Vagina (tissue), 2 donors: Measurements from ENCODE around the gene MYO18A. TPM values are rescaled to one million over a fixed set of nuclear protein-coding genes. Genes with fewer than 3 reads are reported as not detected.

ENCODE experiments used
- DNase-seq, 2 donors: peaks; one replicate each; pipeline ENCODE4 v3.0.0-alpha.2; 2017; ENCODE audit errors: extremely low spot score in 2 of 2
- H3K27ac ChIP-seq: fragments of 200-600 bp; sonication (generic); one replicate; pipeline ENCODE4 v1.5.1; 2019
- H3K27me3 ChIP-seq: fragments of 200-600 bp; sonication (generic); one replicate; pipeline ENCODE4 v1.5.1; 2019
- H3K36me3 ChIP-seq, 2 donors: fragments of 200-600 bp; sonication (generic); one replicate each; pipeline ENCODE4 v1.5.1; 2017 to 2019
- H3K4me1 ChIP-seq: fragments of 200-600 bp; sonication (generic); one replicate; pipeline ENCODE4 v1.5.1; 2019
- H3K4me3 ChIP-seq, 2 donors: fragments of 200-600 bp; sonication (generic); 1 replicate in 1 of 2; 2 replicates in 1 of 2; pipeline ENCODE4 v1.5.1; 2016 to 2019
- H3K9me3 ChIP-seq: fragments of 200-600 bp; sonication (generic); one replicate; pipeline ENCODE4 v1.5.1; 2019
- CTCF ChIP-seq, 3 experiments: fragments of 450-650 bp in 2 of 3; fragments of 200-600 bp in 1 of 3; sonication (generic) in 1 of 3; IDR thresholded peaks; one replicate each; pipeline ENCODE4 v1.5.1; 2017 to 2019; ENCODE audit warnings: antibody characterized with exemption in 3 of 3, mild to moderate bottlenecking in 2 of 3, moderate library complexity in 2 of 3
- POLR2A ChIP-seq, 2 donors: fragments of 450-650 bp; IDR thresholded peaks; one replicate each; pipeline ENCODE4 v1.6.1; 2017; ENCODE audit warnings: antibody characterized with exemption in 2 of 2, mild to moderate bottlenecking in 2 of 2, moderate library complexity in 2 of 2
- POLR2AphosphoS5 ChIP-seq, 2 donors: sonication (generic); formaldehyde crosslinking; IDR thresholded peaks; one replicate each; pipeline ENCODE4 v1.9.0; 2017; ENCODE audit warnings: antibody characterized with exemption in 2 of 2, mild to moderate bottlenecking in 2 of 2, low read depth in 1 of 2; ENCODE audit not compliant: insufficient read depth in 1 of 2
- intact Hi-C: fragments of 100-400 bp; cut with DNase I; formaldehyde crosslinking; loops from one replicate; pipeline ENCODE4 v1.15.1; 2023
- total RNA-seq: library from RNA; depleted of rRNA; stranded (reverse); fragments of >200 nt; gene quantifications from one replicate; pipeline ENCODE4 v1.2.3, GENCODE V29; 2016

MYO18A gene
- total RNA-seq, 1 donor from 2014 or later: 70.7 TPM

- intact Hi-C loops: no loop called here
Measured at GRCh38 chr17:29086628-29087332, 93.4 kb downstream of the MYO18A start.

GRCh38 chr17:29085223-29085622, 95.0 kb downstream of the MYO18A start:
- DNase-seq: no peak
- Histone ChIP-seq H3K4me3 (no peak overlapping the region), H3K27me3 (no peaks in the 10 kb centered on the region), H3K27ac (no peak overlapping the region), H3K36me3 (peaks cover 0 to 72% of the 10 kb centered on the region in 2 donors), H3K9me3 (no peaks in the 10 kb centered on the region), H3K4me1 (no peaks in the 10 kb centered on the region)
- TF ChIP-seq POLR2A (IDR thresholded peaks at IDR 0.05) (no peak), POLR2AphosphoS5 (IDR thresholded peaks at IDR 0.05; ENCODE audit: insufficient read depth in 1 of 2, low read depth in 1 of 2) (no peak), CTCF (IDR thresholded peaks at IDR 0.05) (no peak)
- intact Hi-C loops: no loop called here

More at GRCh38 chr17:29086628-29087332, 93.4 kb downstream of the MYO18A start:
- TF ChIP-seq POLR2A (IDR thresholded peaks at IDR 0.05): no peak
- TF ChIP-seq CTCF (IDR thresholded peaks at IDR 0.05): no peak
- no peak for TF ChIP-seq POLR2AphosphoS5 (IDR thresholded peaks at IDR 0.05; ENCODE audit: insufficient read depth in 1 of 2, low read depth in 1 of 2)
- no peaks in the 10 kb centered on the region for H3K27me3 ChIP-seq
- DNase-seq: no peak
- no peaks in the 10 kb centered on the region for H3K4me1 ChIP-seq
- H3K9me3 ChIP-seq: no peaks in the 10 kb centered on the region
- H3K27ac ChIP-seq: no peak overlapping the region
- peaks cover 0 to 74% of the 10 kb centered on the region in 2 donors for H3K36me3 ChIP-seq
- no peak overlapping the region for H3K4me3 ChIP-seq

- no peak for TF ChIP-seq CTCF (IDR thresholded peaks at IDR 0.05)
- no peak for TF ChIP-seq POLR2A (IDR thresholded peaks at IDR 0.05)
- TF ChIP-seq POLR2AphosphoS5 (IDR thresholded peaks at IDR 0.05; ENCODE audit: insufficient read depth in 1 of 2, low read depth in 1 of 2): no peak
- H3K4me1 ChIP-seq: no peaks in the 10 kb centered on the region
- DNase-seq: no peak
- no peak overlapping the region for H3K27ac ChIP-seq
- no peaks in the 10 kb centered on the region for H3K27me3 ChIP-seq
- H3K36me3 ChIP-seq: peaks cover 0 to 72% of the 10 kb centered on the region in 2 donors
- intact Hi-C loops: no loop called here
- H3K4me3 ChIP-seq: no peak overlapping the region
- H3K9me3 ChIP-seq: no peaks in the 10 kb centered on the region
Measured at GRCh38 chr17:29084541-29085146, 95.6 kb downstream of the MYO18A start.

GRCh38 chr17:29080965-29081364, 99.2 kb downstream of the MYO18A start:
- H3K27me3 ChIP-seq: no peaks in the 10 kb centered on the region
- intact Hi-C loops: no loop called here
- H3K27ac ChIP-seq: no peak overlapping the region
- no peaks in the 10 kb centered on the region for H3K4me1 ChIP-seq
- TF ChIP-seq POLR2A (IDR thresholded peaks at IDR 0.05) (no peak), POLR2AphosphoS5 (IDR thresholded peaks at IDR 0.05; ENCODE audit: insufficient read depth in 1 of 2, low read depth in 1 of 2) (no peak), CTCF (IDR thresholded peaks at IDR 0.05) (no peak)
- H3K9me3 ChIP-seq: no peaks in the 10 kb centered on the region
- no peak for DNase-seq
- H3K36me3 ChIP-seq: peaks cover 0 to 48% of the 10 kb centered on the region in 2 donors
- no peak overlapping the region for H3K4me3 ChIP-seq

GRCh38 chr17:29080323-29080722, 99.9 kb downstream of the MYO18A start:
- Histone ChIP-seq H3K4me3 (no peak overlapping the region), H3K36me3 (peaks cover 0 to 41% of the 10 kb centered on the region in 2 donors), H3K4me1 (no peaks in the 10 kb centered on the region), H3K9me3 (no peaks in the 10 kb centered on the region), H3K27ac (no peak overlapping the region), H3K27me3 (no peaks in the 10 kb centered on the region)
- no peak for TF ChIP-seq POLR2A (IDR thresholded peaks at IDR 0.05)
- no peak for TF ChIP-seq CTCF (IDR thresholded peaks at IDR 0.05)
- no peak for TF ChIP-seq POLR2AphosphoS5 (IDR thresholded peaks at IDR 0.05; ENCODE audit: insufficient read depth in 1 of 2, low read depth in 1 of 2)
- intact Hi-C loops: no loop called here
- DNase-seq: no peak
